Activated effector memory CD4-positive, alpha-beta T cell treated with Interleukin-2 at 50 U/mL for 16 hours (primary cell): Measurements from ENCODE around the gene FGF2.
A peak's percentile ranks its signal among the peaks of the same experiment; 100 is the strongest.

Experiments
- DNase-seq: peaks from one replicate; pipeline ENCODE4 v3.0.0-alpha.2; 2020

Gene FGF2

DNA sequence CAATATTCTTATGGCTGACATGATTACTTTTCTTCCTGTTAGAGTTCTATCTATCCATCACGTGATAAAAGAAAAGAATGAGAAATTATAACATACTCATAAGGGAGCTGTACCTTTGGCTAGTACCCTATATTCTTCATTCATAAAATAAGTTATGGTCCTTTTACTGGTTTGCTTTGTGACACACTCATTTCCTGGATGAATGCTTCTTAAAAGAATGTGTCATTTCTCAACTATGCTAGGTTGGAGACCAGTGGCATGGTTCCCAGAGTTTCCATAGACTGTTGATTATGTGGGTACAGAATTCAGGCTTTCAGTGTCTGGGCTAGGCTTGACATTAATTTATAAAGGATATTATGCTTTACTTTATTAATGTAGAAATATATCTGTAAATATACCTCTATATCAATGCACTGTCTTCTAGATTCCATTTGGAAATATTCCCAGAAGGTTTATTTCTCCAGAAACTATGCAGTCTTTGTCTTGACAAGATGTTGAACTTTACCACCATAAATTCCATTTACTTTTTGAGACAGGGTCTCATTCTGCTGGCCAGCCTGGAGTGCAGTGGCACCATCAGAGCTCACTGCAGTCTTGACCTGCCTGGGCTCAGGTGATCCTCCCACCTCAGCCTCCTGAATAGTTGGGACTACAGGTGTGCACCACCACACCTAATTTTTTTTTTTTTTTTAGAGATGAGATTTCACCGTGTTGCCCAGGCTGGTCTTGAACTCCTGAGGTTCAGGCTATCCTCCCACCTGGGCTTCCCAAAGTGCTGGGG lies 71.9 kb downstream of the FGF2 start:
- DNase-seq: no peak

DNA sequence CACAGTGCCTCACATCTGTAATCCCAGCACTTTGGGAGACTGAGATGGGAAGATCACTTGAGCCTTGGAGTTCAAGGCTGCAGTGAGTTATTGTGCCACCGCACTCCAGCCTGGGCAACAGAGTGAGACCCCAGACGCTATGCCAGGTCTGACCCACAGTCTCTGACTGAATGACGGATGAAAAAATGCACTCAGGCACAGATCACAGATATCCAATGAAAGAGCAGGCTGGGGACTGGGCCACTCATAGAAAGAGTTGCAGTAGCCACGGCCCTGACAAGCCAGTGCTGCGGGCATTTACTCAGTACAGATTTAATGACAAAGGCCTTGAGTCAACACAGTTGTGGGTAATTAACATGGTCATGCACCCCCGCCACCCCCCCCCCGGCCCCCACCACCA lies 73.1 kb downstream of the FGF2 start:
- no peak for DNase-seq

DNA sequence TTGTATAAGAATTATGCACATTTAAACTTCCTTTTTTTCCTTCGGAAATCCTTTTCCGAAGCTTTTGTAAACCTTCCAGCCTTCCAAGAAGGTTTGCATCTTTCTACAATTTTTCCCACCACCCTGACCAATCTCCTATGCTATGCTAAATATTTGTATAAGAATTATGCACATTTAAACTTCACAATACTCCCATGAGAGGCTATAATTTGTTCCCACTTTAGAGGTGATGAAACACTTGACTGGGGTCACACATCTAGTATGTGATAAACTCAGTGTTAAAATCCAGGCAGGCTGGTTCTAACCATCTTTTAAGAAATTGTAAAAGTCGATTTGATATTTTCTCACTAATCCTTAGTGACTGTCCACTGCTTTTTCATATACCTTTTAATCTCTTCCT lies 73.7 kb downstream of the FGF2 start:
- no peak for DNase-seq

DNA sequence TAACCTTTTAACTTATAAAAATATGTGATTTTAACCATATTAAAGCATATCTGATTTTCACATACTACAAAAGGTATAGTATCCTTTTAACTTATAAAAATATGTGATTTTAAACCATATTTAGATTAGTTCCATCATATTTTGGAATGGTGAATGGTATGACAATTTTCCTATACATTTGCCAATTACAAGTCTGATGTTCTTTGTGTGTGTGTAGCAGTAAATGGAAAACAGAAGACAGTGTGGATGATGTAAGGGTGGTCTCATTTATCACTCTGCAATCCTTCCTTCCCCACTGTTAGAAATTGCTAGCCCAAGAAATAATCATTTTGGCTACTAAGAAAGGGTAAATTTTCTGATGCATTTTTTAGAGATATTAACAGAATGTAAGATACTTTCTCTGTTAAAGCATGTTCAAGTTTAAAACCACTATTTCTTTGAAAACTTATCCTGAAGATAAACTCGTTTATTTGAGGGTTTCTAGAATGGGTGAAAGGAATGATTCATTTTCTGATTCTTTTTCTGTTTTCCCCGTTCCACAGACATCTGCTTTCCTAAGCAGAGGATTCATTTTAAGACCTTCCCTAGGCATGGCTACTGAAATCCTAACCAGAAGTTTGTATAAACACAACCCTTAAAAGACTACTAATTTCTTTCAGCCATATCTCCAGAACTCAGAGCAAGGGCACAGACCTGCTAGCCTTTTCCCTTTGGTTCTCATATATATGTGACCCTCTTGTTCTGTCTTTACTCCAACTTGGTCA lies 74.8 kb downstream of the FGF2 start:
- DNase-seq: no peak

- no peak for DNase-seq
Measured at GRCh38 chr4:122903766-122904288, 77.2 kb downstream of the FGF2 start.

- DNase-seq: no peak
Measured at GRCh38 chr4:122906859-122907305, 80.3 kb downstream of the FGF2 start.

DNA sequence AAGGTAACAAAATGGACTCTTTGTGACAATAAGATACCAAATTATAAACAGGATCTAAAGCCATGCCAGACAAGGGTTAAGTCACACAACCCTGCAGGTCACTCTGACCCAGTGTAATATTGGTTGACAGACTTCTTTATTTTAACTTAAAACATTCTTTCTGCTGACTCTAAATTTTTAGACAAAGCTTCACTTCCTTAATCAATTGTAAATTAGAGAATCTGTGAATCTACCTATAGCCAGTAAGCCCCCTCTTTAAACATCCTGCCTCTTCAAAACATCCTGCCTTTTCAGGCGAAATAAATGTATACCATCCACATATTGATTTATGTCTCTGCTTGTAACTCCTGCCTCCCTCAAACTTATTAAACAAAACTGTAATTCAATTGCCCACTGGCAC lies 81.6 kb downstream of the FGF2 start:
- DNase-seq: no peak

DNA sequence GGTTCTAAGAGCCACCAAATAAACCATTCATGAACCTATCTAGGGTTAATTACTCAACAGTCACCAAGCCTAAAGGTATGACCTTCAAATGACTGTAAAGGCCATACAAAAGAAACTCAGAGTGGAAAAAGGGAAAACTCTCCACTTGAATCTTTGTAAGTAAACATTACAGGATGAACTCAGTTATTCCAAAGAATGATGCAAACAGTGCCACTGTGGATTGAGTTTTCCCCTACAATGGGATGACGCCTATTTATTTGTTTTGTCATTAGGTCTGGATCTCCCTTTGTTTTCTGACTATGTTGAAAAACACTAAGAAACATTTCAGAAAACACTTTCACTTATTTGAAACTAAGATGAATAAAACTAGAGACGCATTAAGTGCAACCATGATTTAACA lies 83.1 kb downstream of the FGF2 start:
- DNase-seq: no peak

DNA sequence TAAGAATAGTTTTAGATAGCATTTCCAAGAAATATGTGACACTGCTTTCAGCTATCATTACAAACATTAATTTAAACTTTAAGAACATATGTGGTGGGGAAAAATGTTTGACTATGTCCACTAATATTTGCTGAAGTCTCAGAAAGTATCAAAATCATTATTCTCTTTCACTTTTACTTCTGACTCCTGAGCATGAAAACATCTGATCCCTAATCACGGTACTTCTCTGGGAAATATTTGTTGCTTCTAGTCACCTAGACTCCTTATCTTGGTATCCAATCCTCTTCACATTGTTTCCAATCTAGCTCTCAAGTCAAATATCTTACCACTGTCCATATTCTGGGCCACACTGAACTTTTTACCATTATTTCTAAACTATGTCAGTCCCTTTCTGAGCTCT lies 85.0 kb downstream of the FGF2 start:
- DNase-seq: no peak

- no peak for DNase-seq
Measured at GRCh38 chr4:122912810-122913575, 86.4 kb downstream of the FGF2 start.

DNA sequence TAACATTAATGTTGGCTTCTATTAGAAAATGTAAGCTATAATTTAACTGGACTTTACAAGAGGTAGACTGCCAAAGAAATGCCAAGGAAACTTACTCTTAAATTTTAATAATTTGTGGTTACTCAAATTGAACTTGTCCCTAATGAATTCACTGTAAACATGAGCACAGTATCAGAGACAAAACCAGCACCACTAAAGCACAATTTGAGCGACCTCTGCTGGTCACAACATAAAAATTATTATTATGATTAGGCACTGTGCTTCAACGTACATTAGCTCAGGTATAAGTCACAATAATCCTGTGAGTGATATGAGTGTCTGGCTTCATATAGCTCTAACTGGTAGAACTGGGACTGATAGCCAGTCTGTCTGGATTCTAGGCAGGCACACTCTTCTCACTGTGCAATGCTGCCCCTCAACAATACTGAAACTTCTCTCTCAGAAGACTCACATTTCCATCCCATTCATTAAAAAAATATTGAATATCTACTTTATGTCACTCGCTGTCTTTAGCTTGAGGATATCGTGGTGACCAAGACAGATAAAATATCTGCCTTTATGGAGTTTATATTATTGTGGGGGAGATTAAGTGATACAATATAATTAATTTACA lies 87.8 kb downstream of the FGF2 start:
- no peak for DNase-seq

GRCh38 chr4:122914938-122915337 lies 88.3 kb downstream of the FGF2 start:
- no peak for DNase-seq

DNA sequence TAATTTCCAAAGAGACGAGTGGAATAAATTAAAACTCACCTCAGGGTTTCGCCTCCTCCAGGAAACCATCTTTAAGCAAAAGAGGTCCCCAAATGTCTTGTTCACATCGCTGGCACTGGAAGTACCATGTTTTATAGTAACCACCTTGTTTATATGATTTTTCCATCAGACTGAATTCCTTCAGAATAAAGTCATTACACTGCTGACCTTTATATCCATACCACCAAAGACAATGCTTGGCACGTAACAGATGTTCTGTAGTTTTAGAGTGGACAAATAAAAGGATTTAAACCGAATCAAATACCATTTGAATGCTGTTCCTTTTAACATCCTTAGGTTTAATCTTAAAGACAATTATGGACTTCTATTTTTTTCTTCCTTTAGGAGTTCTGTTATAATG lies 91.1 kb downstream of the FGF2 start:
- DNase-seq: no peak

DNA sequence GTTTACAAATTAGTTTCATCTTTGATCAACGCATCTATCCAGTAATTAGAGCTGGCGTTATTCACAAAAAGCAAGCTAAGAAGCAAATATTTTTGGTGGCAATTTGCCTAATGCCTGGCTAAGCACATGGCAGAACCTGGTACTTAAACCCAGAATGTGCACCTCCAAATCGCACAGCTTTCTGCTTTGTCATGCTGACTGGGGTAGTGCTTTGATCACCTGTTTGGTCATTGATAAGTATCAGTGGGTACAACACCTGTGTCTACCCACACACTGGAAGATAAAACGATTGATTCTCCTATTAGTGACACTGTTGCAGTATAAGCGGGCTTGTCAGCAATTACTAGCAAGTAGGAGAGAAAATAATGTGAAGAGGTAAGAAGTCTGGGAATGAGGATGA lies 93.8 kb downstream of the FGF2 start:
- no peak for DNase-seq

GRCh38 chr4:122921300-122921699 lies 94.7 kb downstream of the FGF2 start:
- no peak for DNase-seq

- DNase-seq: peak; percentile 19
Measured at GRCh38 chr4:122921971-122922876, 95.6 kb downstream of the FGF2 start, which contains the start of gene NUDT6. Gene NUDT6, minus strand, starts transcription at chr4:122922597. Its CDS starts 25 bp downstream, at chr4:122922572.

DNA sequence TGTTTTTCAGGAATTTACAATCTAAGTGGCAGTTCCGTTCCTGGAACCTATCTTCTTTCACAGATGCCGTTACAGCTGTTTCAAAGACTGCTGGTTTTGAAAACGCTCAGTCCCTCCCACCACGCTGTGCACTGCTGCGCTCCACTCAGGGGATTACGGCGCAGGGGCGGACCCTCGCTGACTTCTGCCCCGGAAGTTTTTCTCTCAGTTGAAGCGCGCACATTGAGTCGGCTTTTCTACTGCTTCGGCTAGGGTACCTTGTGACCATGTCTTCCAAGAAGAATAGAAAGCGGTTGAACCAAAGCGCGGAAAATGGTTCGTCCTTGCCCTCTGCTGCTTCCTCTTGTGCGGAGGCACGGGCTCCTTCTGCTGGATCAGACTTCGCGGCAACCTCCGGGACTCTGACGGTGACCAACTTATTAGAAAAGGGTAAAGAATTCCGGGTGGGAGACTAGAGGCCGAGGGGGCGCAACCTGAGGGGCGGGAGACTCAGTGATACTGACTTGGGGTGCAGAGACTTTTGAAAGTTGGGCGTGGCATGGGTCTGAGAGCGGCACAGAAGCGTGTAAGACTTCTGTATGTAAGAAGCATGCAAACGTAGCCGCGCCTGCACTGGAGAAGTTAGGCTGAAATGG lies 96.4 kb downstream of the FGF2 start:
- peak; percentile 83 for DNase-seq

DNA sequence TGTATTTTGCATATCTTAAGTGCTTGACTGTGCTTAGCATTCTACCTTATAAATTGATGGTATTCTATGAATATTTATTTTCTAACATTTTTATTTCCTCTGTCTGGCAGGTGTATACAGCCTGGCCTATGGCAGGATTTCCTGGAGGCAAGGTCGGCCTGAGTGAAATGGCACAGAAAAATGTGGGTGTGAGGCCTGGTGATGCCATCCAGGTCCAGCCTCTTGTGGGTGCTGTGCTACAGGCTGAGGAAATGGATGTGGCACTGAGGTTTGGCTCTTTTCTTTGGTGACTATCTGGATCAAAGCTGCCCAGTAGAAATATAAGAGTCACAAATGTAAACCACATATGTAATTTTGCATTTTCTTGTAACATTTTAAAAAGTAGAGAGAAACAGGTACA lies 102.3 kb downstream of the FGF2 start:
- DNase-seq: no peak

DNA sequence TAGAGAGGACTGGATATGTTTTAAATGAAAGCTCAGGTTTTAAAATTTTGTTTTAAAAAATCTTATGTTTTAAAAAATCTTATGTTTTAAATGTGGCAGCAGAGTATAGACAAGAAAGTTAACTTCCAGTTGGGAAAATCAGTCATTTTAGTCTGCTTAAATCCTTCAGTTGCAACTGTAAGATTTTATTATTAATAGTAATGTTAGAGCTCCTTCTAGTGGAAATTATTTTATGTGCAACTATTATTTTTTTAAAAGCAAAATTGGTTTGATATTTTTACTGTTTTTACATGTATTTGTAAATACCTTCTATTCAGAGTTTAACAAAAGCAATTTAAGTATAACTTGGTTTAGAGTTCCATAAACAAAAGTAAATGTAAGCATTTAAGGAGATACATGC lies 104.2 kb downstream of the FGF2 start:
- DNase-seq: no peak

- no peak for DNase-seq
Measured at GRCh38 chr4:122932763-122933162, 106.1 kb downstream of the FGF2 start.

DNA sequence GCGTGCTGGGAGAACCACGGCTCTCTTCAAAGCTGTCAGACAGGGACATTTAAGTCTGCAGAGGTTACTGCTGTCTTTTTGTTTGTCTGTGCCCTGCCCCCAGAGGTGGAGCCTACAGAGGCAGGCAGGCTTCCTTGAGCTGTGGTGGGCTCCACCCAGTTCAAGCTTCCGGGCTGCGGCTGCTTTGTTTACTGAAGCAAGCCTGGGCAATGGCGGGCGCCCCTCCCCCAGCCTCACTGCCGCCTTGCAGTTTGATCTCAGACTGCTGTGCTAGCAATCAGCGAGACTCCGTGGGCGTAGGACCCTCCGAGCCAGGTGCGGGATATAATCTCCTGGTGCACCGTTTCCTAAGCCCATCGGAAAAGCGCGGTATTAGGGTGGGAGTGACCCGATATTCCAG lies 118.5 kb downstream of the FGF2 start:
- peak; percentile 60 for DNase-seq
